Measurements from ENCODE around the gene ENPP6.
"Not testable (repeated sequence)": the region's sequence is repeated elsewhere in the genome, so short reads cannot be mapped to it uniquely, and the experiment has no call there.

The ENPP6 gene

GRCh38 chr4:184235526-184235925 lies 17.9 kb upstream of the ENPP6 start:
- no peak for DNase-seq (ENCODE audit: low read depth)

- DNase-seq (ENCODE audit: low read depth), result no peak
These were observed 16.5 kb upstream of the ENPP6 start for GRCh38 chr4:184234155-184234554.

GRCh38 chr4:184232975-184233374 lies 15.3 kb upstream of the ENPP6 start:
- DNase-seq (ENCODE audit: low read depth), result no peak

GRCh38 chr4:184232202-184232601 lies 14.5 kb upstream of the ENPP6 start:
- no peak for DNase-seq (ENCODE audit: low read depth)

- no peak for DNase-seq (ENCODE audit: low read depth)
These were observed 13.9 kb upstream of the ENPP6 start for GRCh38 chr4:184231573-184231972.

GRCh38 chr4:184228056-184228705 lies 10.5 kb upstream of the ENPP6 start:
- DNase-seq (ENCODE audit: low read depth), result no peak

GRCh38 chr4:184216515-184216914 lies 1.2 kb downstream of the ENPP6 start:
- no peak for DNase-seq (ENCODE audit: low read depth)

GRCh38 chr4:184215709-184216328 lies 1.9 kb downstream of the ENPP6 start:
- DNase-seq (ENCODE audit: low read depth), result no peak

- no peak for DNase-seq (ENCODE audit: low read depth)
These were observed 2.7 kb downstream of the ENPP6 start for GRCh38 chr4:184214931-184215330.

- DNase-seq (ENCODE audit: low read depth), result not testable (repeated sequence)
These were observed 9.7 kb downstream of the ENPP6 start for GRCh38 chr4:184207734-184208607.

- no peak for DNase-seq (ENCODE audit: low read depth)
These were observed 12.4 kb downstream of the ENPP6 start for GRCh38 chr4:184205243-184205642.

GRCh38 chr4:184203300-184203699 lies 14.4 kb downstream of the ENPP6 start:
- no peak for DNase-seq (ENCODE audit: low read depth)

GRCh38 chr4:184201179-184201578 lies 16.5 kb downstream of the ENPP6 start:
- DNase-seq (ENCODE audit: low read depth), result no peak

- no peak for DNase-seq (ENCODE audit: low read depth)
These were observed 17.4 kb downstream of the ENPP6 start for GRCh38 chr4:184200296-184200695.

- no peak for DNase-seq (ENCODE audit: low read depth)
These were observed 17.9 kb downstream of the ENPP6 start for GRCh38 chr4:184199780-184200179.

GRCh38 chr4:184198190-184198589 lies 19.5 kb downstream of the ENPP6 start:
- no peak for DNase-seq (ENCODE audit: low read depth)

GRCh38 chr4:184197536-184198082 lies 20.1 kb downstream of the ENPP6 start:
- DNase-seq (ENCODE audit: low read depth), result no peak

- no peak for DNase-seq (ENCODE audit: low read depth)
These were observed 20.8 kb downstream of the ENPP6 start for GRCh38 chr4:184196730-184197385.

- no peak for DNase-seq (ENCODE audit: low read depth)
These were observed 23.8 kb downstream of the ENPP6 start for GRCh38 chr4:184193556-184194525.

- no peak for DNase-seq (ENCODE audit: low read depth)
These were observed 24.7 kb downstream of the ENPP6 start for GRCh38 chr4:184192933-184193332.

GRCh38 chr4:184191267-184191666 lies 26.4 kb downstream of the ENPP6 start:
- no peak for DNase-seq (ENCODE audit: low read depth)
